Right renal cortex interstitium (tissue), 3 donors: ENCODE results near the gene IRX2. TPM values are rescaled to one million over a fixed set of nuclear protein-coding genes. Genes with fewer than 3 reads are reported as not detected.

Source experiments
- DNase-seq, 3 donors: peaks; one replicate each; pipeline ENCODE4 v3.0.0-alpha.2; 2013; ENCODE audit warnings: low read depth in 3 of 3, low spot score in 2 of 3
- polyA plus RNA-seq, 3 donors: library from polyadenylated mRNA; unstranded; fragments of 120-200 nt; gene quantifications; one replicate each; pipeline ENCODE4 v1.2.1, GENCODE V29; 2013; ENCODE audit not compliant: insufficient read length in 3 of 3

IRX2 gene
- polyA plus RNA-seq, 3 donors, result 23.1 to 24.0 (median 23.2) TPM

- no peak for DNase-seq
These were observed 52.2 kb downstream of the IRX2 start for GRCh38 chr5:2699231-2699630.

GRCh38 chr5:2698581-2698980 is 52.9 kb downstream of the IRX2 start:
- no peak for DNase-seq

GRCh38 chr5:2697446-2698200 is 53.9 kb downstream of the IRX2 start:
- no peak for DNase-seq

- no peak for DNase-seq
These were observed 54.4 kb downstream of the IRX2 start for GRCh38 chr5:2697041-2697440.
